Neuron (in vitro differentiated cells): Measurements from ENCODE around the gene DMRTC2.

Experiments used
- H2AFZ ChIP-seq: one replicate; pipeline ENCODE4 v1.6.1; 2013; ENCODE audit warnings: low read depth, mild to moderate bottlenecking, inconsistent platforms, low read length, moderate library complexity
- H3K27me3 ChIP-seq: one replicate; pipeline ENCODE4 v1.6.1; 2013; ENCODE audit warnings: low read length; ENCODE audit not compliant: insufficient read depth
- H3K36me3 ChIP-seq: one replicate; pipeline ENCODE4 v1.6.1; 2013; ENCODE audit warnings: low read length; ENCODE audit not compliant: insufficient read depth
- H3K4me1 ChIP-seq: one replicate; pipeline ENCODE4 v1.6.1; 2013; ENCODE audit warnings: low read length; ENCODE audit not compliant: insufficient read depth
- H3K4me3 ChIP-seq: 2 replicates; pipeline ENCODE4 v1.5.1; 2013; ENCODE audit warnings: mild to moderate bottlenecking, low read length, moderate library complexity
- H3K9me3 ChIP-seq: one replicate; pipeline ENCODE4 v1.6.1; 2013; ENCODE audit warnings: low read length

Gene DMRTC2

GRCh38 chr19:41853344-41853743 lies 8.5 kb downstream of the DMRTC2 start:
- peaks cover 10% of the 10 kb centered on the region for H3K4me1 ChIP-seq
- H2AFZ ChIP-seq: no peak overlapping the region
- H3K9me3 ChIP-seq: no peaks in the 10 kb centered on the region
- H3K27me3 ChIP-seq: peaks cover 54% of the 10 kb centered on the region
- H3K36me3 ChIP-seq: no peaks in the 10 kb centered on the region
- no peak overlapping the region for H3K4me3 ChIP-seq

GRCh38 chr19:41853768-41854167 lies 8.9 kb downstream of the DMRTC2 start:
- no peak overlapping the region for H3K4me3 ChIP-seq
- H3K36me3 ChIP-seq: no peaks in the 10 kb centered on the region
- no peak overlapping the region for H2AFZ ChIP-seq
- peaks cover 10% of the 10 kb centered on the region for H3K4me1 ChIP-seq
- H3K9me3 ChIP-seq: no peaks in the 10 kb centered on the region
- H3K27me3 ChIP-seq: peaks cover 50% of the 10 kb centered on the region

GRCh38 chr19:41859213-41859617 lies 14.4 kb downstream of the DMRTC2 start:
- peak overlapping the region; percentile 40 for H3K4me3 ChIP-seq
- no peaks in the 10 kb centered on the region for H3K9me3 ChIP-seq
- H2AFZ ChIP-seq: peak overlapping the region; percentile 59
- H3K36me3 ChIP-seq: peaks cover 33% of the 10 kb centered on the region
- H3K27me3 ChIP-seq: peaks cover 6% of the 10 kb centered on the region
- H3K4me1 ChIP-seq: peaks cover 27% of the 10 kb centered on the region

- H3K36me3 ChIP-seq: peaks cover 39% of the 10 kb centered on the region
- peaks cover 23% of the 10 kb centered on the region for H3K4me1 ChIP-seq
- no peaks in the 10 kb centered on the region for H3K9me3 ChIP-seq
- peak within 1 kb of the TSS; percentile 59 for H2AFZ ChIP-seq
- H3K4me3 ChIP-seq: peak within 1 kb of the TSS; percentile 84
- peaks cover 4% of the 10 kb centered on the region for H3K27me3 ChIP-seq
These were observed 15.0 kb downstream of the DMRTC2 start, which contains the start of gene RPS19 for GRCh38 chr19:41859618-41860418. Gene RPS19, plus strand, starts transcription at chr19:41860255. Its CDS starts 520 bp downstream, at chr19:41860775.

- Histone ChIP-seq H2AFZ (no peak overlapping the region), H3K4me1 (peaks cover 23% of the 10 kb centered on the region), H3K9me3 (no peaks in the 10 kb centered on the region), H3K4me3 (peak overlapping the region; percentile 84), H3K27me3 (no peaks in the 10 kb centered on the region), H3K36me3 (peaks cover 45% of the 10 kb centered on the region)
These were observed 15.7 kb downstream of the DMRTC2 start for GRCh38 chr19:41860419-41861115.

- Histone ChIP-seq H3K4me1 (peaks cover 23% of the 10 kb centered on the region), H3K27me3 (no peaks in the 10 kb centered on the region), H2AFZ (no peak overlapping the region), H3K9me3 (no peaks in the 10 kb centered on the region), H3K36me3 (peaks cover 48% of the 10 kb centered on the region), H3K4me3 (peak overlapping the region; percentile 84)
These were observed 16.4 kb downstream of the DMRTC2 start for GRCh38 chr19:41861116-41861768.

- Histone ChIP-seq H3K4me1 (peaks cover 23% of the 10 kb centered on the region), H3K36me3 (peaks cover 52% of the 10 kb centered on the region), H2AFZ (no peak overlapping the region), H3K4me3 (peak overlapping the region; percentile 84), H3K27me3 (no peaks in the 10 kb centered on the region), H3K9me3 (no peaks in the 10 kb centered on the region)
These were observed 17.0 kb downstream of the DMRTC2 start for GRCh38 chr19:41861846-41862245.

- H2AFZ ChIP-seq: no peak overlapping the region
- H3K4me3 ChIP-seq: no peak overlapping the region
- H3K36me3 ChIP-seq: peaks cover 56% of the 10 kb centered on the region
- H3K27me3 ChIP-seq: no peaks in the 10 kb centered on the region
- H3K9me3 ChIP-seq: no peaks in the 10 kb centered on the region
- H3K4me1 ChIP-seq: peaks cover 23% of the 10 kb centered on the region
These were observed 17.7 kb downstream of the DMRTC2 start for GRCh38 chr19:41862445-41862986.

GRCh38 chr19:41863209-41863931 lies 18.5 kb downstream of the DMRTC2 start:
- peaks cover 23% of the 10 kb centered on the region for H3K4me1 ChIP-seq
- no peak overlapping the region for H3K4me3 ChIP-seq
- H3K36me3 ChIP-seq: peaks cover 64% of the 10 kb centered on the region
- H3K27me3 ChIP-seq: no peaks in the 10 kb centered on the region
- no peak overlapping the region for H2AFZ ChIP-seq
- H3K9me3 ChIP-seq: no peaks in the 10 kb centered on the region

- H3K27me3 ChIP-seq: no peaks in the 10 kb centered on the region
- peaks cover 21% of the 10 kb centered on the region for H3K4me1 ChIP-seq
- peaks cover 74% of the 10 kb centered on the region for H3K36me3 ChIP-seq
- no peak overlapping the region for H2AFZ ChIP-seq
- H3K4me3 ChIP-seq: no peak overlapping the region
- no peaks in the 10 kb centered on the region for H3K9me3 ChIP-seq
These were observed 19.5 kb downstream of the DMRTC2 start for GRCh38 chr19:41864374-41864773.

- Histone ChIP-seq H3K27me3 (no peaks in the 10 kb centered on the region), H2AFZ (no peak overlapping the region), H3K4me3 (no peak overlapping the region), H3K9me3 (no peaks in the 10 kb centered on the region), H3K36me3 (peaks cover 86% of the 10 kb centered on the region), H3K4me1 (peaks cover 15% of the 10 kb centered on the region)
These were observed 21.4 kb downstream of the DMRTC2 start for GRCh38 chr19:41866284-41866683.

- peaks cover 73% of the 10 kb centered on the region for H3K36me3 ChIP-seq
These were observed 23.5 kb downstream of the DMRTC2 start for GRCh38 chr19:41868120-41868988.

More at GRCh38 chr19:41868120-41868988, 23.5 kb downstream of the DMRTC2 start:
- no peaks in the 10 kb centered on the region for H3K9me3 ChIP-seq
- H3K4me3 ChIP-seq: no peak overlapping the region
- H2AFZ ChIP-seq: no peak overlapping the region
- H3K27me3 ChIP-seq: no peaks in the 10 kb centered on the region
- H3K4me1 ChIP-seq: no peaks in the 10 kb centered on the region
